GM18505 (cell line): Measurements from ENCODE around the gene C1orf105.

Experiments
- ATAC-seq: cut with Tn5 transposase; IDR thresholded peaks from one replicate; pipeline ENCODE4 v1.9.1; 2021; ENCODE audit not compliant: unreplicated experiment
- POLR2A ChIP-seq: IDR thresholded peaks from 4 replicates; pipeline ENCODE4 v1.6.1; 2011; ENCODE audit warnings: borderline replicate concordance; ENCODE audit not compliant: insufficient read depth, insufficient read length; ENCODE audit errors: extremely low read depth

C1orf105 gene

GRCh38 chr1:172399756-172400721 lies 20.4 kb upstream of the C1orf105 start:
- no peak for TF ChIP-seq POLR2A
- ATAC-seq, result no peak

- no peak for TF ChIP-seq POLR2A
Observed at GRCh38 chr1:172400722-172401105, 19.8 kb upstream of the C1orf105 start.

GRCh38 chr1:172401477-172401876 lies 19.0 kb upstream of the C1orf105 start:
- TF ChIP-seq POLR2A, result no peak
- ATAC-seq, result no peak

More at GRCh38 chr1:172400722-172401105, 19.8 kb upstream of the C1orf105 start:
- ATAC-seq, result no peak

GRCh38 chr1:172401892-172402291 lies 18.6 kb upstream of the C1orf105 start:
- TF ChIP-seq POLR2A, result no peak
- no peak for ATAC-seq

GRCh38 chr1:172402878-172403569 lies 17.5 kb upstream of the C1orf105 start:
- TF ChIP-seq POLR2A, result no peak
- ATAC-seq, result no peak

- no peak for TF ChIP-seq POLR2A
- no peak for ATAC-seq
Observed at GRCh38 chr1:172404121-172404520, 16.4 kb upstream of the C1orf105 start.

- TF ChIP-seq POLR2A, result no peak
- no peak for ATAC-seq
Observed at GRCh38 chr1:172405912-172406311, 14.6 kb upstream of the C1orf105 start.

GRCh38 chr1:172406968-172407367 lies 13.5 kb upstream of the C1orf105 start:
- no peak for TF ChIP-seq POLR2A

GRCh38 chr1:172408958-172409357 lies 11.5 kb upstream of the C1orf105 start:
- ATAC-seq, result no peak
- no peak for TF ChIP-seq POLR2A

More at GRCh38 chr1:172406968-172407367, 13.5 kb upstream of the C1orf105 start:
- no peak for ATAC-seq

GRCh38 chr1:172410027-172410426 lies 10.5 kb upstream of the C1orf105 start:
- no peak for TF ChIP-seq POLR2A
- ATAC-seq, result no peak

GRCh38 chr1:172411791-172412338 lies 8.6 kb upstream of the C1orf105 start:
- no peak for ATAC-seq
- TF ChIP-seq POLR2A, result no peak

- no peak for TF ChIP-seq POLR2A
- ATAC-seq, result no peak
Observed at GRCh38 chr1:172414331-172414730, 6.2 kb upstream of the C1orf105 start.

GRCh38 chr1:172416496-172417035 lies 3.9 kb upstream of the C1orf105 start:
- ATAC-seq, result no peak
- TF ChIP-seq POLR2A, result no peak
